Activated CD8-positive, alpha-beta memory T cell treated with anti-CD3 and anti-CD28 coated beads for 4 hours (primary cell): ENCODE results near the gene SCAMP4.

Experiments used
- DNase-seq, 2 donors: peaks; one replicate each; pipeline ENCODE4 v3.0.0-alpha.2; 2020; ENCODE audit warnings: low read depth in 2 of 2

Gene SCAMP4

GRCh38 chr19:1938071-1938470, 32.9 kb downstream of the SCAMP4 start:
- DNase-seq = no peak

GRCh38 chr19:1941146-1942077, 36.2 kb downstream of the SCAMP4 start, which contains the start of gene CSNK1G2:
CSNK1G2 (plus strand) TSS chr19:1941172; CDS start chr19:1969773, 28,601 bp downstream.
- DNase-seq = peak in 1 of 2 donors; percentile 25

- DNase-seq = peak; percentile 45 to 62
These were observed 37.1 kb downstream of the SCAMP4 start for GRCh38 chr19:1942078-1942933.

GRCh38 chr19:1942934-1943555, 37.8 kb downstream of the SCAMP4 start:
- no peak for DNase-seq

GRCh38 chr19:1943661-1944087, 38.5 kb downstream of the SCAMP4 start:
- no peak for DNase-seq

- DNase-seq = no peak
These were observed 39.1 kb downstream of the SCAMP4 start for GRCh38 chr19:1944088-1944915.

- DNase-seq = no peak
These were observed 39.8 kb downstream of the SCAMP4 start for GRCh38 chr19:1944916-1945561.

- no peak for DNase-seq
These were observed 40.7 kb downstream of the SCAMP4 start for GRCh38 chr19:1945899-1946298.

GRCh38 chr19:1947651-1948209, 42.5 kb downstream of the SCAMP4 start:
- no peak for DNase-seq

GRCh38 chr19:1949304-1950101, 44.3 kb downstream of the SCAMP4 start:
- no peak for DNase-seq

GRCh38 chr19:1950640-1951039, 45.4 kb downstream of the SCAMP4 start:
- no peak for DNase-seq

GRCh38 chr19:1952635-1953034, 47.4 kb downstream of the SCAMP4 start:
- DNase-seq = no peak

- no peak for DNase-seq
These were observed 47.8 kb downstream of the SCAMP4 start for GRCh38 chr19:1953037-1953436.

- DNase-seq = no peak
These were observed 48.4 kb downstream of the SCAMP4 start for GRCh38 chr19:1953441-1954094.

- DNase-seq = no peak
These were observed 49.3 kb downstream of the SCAMP4 start for GRCh38 chr19:1954532-1954933.

- no peak for DNase-seq
These were observed 50.2 kb downstream of the SCAMP4 start for GRCh38 chr19:1955171-1956121.

- no peak for DNase-seq
These were observed 50.9 kb downstream of the SCAMP4 start for GRCh38 chr19:1956122-1956494.
